Stimulated activated CD4-positive, alpha-beta T cell treated with anti-CD3 and anti-CD28 coated beads, Interleukin-1b, Interleukin-23, amount 100 ng/mL, for 1 hour (primary cell): ENCODE measurements around the gene PALD1.

ENCODE experiments used
- DNase-seq, 2 donors: peaks; one replicate each; pipeline ENCODE4 v3.0.0-alpha.2; 2020; ENCODE audit warnings: low read depth in 2 of 2

Gene PALD1

DNA sequence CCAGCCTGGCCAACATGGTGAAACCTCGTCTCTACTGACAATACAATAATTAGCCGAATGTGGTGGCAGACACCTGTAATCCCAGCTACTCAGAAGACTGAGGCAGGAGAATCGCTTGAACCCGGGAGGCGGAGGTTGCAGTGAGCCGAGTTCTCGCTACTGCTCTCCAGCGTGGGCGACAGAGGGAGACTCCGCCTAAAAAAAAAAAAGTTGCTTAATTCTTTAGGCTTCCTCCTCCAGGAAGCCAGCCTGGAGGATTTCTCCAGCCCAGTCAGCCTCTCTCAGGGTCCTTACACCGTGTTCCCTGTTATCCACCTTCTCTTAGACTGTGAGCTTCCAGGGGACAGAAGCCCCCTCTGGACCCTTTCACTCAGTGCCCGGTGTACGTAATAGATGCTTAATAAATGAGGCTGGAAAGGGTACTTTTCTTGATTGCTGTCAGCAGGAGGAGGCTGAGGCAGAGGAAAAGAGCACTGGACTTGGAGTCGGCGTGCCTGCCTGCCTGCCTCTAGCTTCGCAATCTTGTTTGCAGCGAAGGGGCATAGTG lies 20.7 kb upstream of the PALD1 start:
- no peak for DNase-seq

DNA sequence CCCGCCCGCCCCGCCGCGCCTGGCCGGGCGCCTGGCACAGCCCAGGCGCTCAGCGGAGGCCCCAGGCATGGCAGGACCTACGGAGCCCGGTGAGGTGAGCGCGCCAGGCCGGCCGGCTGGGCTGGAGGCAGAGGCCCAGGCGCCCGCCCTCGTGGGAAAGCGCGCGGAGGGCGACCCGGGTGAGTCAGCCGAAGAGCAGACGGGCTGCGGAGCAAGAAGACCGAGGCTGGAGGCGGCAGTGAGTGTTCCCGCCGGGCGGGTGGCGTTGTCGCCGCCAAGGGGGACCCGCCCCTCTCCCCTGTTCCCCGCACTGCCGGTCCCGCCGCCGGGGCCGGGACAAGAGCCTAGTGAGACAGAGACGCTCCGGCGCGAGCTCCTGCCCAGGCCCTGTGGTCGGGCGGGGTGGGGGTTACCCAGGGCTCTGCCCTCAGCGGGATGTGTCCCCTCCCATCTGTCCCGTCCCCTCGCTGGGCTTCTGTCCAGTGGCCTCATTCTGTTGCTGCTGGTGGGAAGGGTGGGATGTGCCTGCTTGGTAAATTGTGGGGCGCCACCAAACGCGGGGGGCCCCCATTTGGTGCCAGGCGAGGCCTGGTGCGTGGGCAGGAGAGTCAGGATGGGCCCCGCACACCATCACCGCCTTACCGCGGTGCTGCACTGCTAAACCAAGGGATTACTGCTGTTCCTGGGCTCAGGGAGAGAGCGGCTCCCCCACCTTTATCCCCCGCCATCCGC lies 20.1 kb upstream of the PALD1 start:
- DNase-seq, result no peak

DNA sequence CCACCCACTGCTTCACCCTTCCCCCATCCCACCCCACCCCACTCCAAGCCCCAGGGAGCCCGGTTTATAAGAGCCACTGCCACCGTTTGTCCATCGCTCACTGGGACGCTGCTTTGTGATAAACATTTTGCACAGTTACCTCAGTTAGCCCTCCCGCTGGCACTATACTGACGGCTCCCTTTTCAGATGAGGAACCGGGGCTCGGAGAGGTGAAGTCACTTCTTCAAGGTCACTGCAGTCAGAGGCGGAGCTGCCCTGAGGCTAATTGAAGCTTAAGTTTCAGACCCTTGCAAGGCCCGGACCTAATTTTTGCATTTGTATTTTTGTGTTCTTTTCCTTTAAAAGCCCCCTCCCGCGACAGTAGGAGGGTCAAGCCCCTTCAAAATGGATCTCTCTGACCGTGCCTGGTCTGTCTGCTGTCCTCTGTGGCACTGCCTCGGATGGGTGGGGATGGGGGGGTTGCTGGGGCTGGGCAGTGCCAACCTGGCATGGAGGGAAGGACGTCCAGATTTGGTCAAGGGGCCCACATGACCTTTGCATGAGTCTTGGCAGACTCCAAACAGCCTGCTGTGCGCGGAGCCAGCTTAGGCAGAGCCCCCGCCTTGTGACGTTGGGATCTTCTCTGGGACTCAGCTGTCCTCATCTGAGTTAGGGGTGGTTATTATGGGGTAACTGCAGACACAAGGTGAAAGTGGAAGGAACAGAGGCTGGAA lies 19.4 kb upstream of the PALD1 start:
- DNase-seq, result no peak

DNA sequence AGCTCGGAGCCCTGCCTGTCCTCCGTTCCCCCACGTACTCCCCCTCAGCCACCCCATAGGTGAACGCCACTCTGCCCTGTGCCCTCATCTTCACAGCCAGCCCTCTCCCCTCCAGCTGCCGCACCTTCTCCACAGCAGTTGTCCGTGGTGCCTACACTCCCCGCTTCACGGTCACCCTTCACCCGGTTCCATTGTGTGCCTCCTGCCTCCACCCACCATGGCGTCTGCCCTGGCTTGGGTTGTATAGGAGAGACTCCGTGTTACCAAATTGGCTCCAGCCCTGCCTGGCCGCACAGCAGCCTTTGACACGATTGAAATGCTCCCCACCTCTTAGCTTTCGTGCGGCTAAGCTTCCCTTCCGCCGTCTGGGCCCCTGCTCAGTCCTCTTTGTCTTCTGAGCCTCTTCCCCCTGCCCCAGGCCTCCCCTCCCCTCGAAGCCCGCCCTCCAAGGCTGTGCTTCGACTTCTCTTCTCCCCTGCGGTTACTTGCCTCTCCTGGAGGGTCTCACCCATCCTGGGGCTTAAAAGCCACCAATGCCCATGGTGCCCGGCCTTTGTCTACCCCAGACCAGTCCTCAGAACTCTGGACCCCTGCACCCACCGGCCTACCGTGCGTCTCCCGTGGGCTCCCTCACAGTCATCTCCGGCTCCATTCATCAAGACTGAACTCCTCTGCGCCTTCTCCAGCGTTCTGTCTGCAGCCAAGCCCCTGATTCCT lies 18.6 kb upstream of the PALD1 start:
- DNase-seq, result no peak

DNA sequence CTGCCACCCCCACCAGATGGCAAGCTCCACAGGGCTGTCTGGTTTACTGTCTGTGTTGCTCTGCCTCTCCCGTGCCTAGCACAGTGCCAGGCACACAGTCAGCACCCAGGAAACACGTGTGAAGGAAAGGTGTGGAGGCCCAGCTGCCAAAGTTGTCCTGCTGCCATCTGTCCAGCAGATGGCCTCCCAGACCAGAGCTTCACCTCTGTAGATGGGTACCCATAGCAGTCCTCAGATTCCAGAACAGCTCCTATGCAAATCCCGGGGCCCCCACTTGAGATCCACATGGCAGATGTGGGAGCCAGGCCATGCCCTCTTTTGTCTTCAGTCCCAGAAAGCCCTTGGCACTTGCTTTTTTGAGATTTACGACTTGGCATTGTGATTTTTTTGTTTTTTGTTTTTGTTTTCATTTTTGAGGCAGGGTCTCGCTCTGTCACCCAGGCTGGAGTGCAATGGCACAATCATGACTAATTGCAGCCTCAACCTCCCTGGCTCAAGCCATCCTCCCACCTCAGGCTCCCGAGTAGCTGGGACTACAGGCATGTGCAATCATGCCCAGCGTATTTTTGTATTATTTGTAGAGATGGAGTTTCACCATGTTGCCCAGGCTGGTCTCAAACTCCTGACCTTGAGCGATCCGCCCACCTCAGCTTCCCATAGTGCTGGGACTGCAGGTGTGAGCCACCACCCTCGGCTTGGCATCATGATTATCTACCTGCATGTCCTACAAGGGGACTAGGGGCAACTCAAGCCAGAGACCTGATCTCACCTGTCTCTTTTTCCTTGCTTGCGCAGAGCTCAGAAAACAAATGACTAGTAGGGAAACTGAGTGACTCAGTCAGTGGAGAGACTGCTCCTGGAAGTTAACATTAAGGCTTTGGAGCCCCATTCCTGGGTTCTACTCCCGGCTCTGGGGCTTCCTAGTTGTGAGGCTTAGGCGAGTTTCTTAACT lies 16.9 kb upstream of the PALD1 start:
- DNase-seq, result no peak

DNA sequence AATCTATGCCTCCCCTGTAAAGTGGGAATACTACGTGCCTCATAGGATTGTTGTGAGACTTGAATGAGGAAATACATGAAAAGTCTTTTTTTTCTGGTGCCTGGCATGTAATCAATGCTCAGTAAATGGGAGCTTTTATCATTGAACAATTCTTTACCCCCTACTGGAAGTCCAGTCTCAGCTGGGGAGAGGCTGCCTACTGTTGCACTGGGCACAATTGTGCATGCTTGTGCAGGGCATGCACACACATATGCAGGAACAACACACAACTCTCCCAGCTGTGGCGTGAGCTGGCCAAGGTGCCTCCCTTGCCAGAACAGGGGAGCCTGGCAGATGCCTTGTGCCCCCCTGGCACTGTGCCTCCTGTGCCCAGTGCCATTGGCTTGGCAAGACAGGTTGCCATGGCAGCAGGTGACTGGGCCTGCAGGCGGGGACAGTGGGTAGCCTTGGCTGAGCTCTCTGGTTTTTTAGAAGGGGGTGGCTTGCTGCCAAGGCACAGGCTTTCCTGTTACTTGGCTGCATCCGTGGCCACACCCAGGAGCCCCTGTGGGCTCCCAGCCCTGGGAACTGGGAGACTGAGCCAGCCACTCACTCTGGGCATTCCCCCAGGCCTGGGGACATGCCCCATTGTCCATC lies 16.1 kb upstream of the PALD1 start:
- DNase-seq, result no peak

DNA sequence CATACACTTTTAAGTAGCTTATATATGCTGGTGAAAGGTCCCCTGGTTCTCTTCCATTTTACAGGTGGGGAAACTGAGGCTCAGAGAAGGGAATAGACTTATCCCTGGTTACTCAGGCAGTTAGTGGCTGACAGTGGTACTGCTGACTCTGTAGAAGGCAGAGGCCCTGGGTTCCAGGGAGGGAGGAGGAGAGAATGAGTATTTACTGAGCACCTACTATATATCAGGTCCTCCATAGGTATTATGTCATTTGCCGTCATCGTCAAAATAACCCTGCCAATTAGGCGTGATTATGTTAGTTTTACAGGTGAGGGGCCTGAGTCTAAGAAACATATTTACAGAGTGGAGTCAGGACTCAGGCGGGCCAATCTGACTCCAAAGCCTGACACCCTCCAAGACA lies 13.3 kb upstream of the PALD1 start:
- DNase-seq, result no peak

DNA sequence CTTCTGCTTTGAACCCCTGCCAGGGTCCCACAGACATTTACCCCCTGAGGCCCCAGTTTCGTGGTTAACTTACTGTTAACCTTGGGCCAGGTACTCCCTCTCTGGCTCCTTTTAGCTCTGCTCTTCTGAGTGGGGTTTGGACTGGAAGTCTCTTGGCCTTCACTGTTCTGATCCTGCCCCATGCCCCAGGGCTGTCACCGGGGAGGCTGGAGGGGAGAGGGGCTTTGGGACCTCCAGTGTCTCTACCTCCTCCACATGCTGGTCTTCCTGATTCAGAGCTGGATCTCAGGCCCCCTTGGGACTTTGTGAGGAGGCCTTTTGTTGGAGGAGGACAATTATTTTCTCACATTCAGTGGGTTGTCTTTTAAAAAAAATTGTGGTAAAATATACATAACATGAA lies 12.7 kb upstream of the PALD1 start:
- no peak for DNase-seq

DNA sequence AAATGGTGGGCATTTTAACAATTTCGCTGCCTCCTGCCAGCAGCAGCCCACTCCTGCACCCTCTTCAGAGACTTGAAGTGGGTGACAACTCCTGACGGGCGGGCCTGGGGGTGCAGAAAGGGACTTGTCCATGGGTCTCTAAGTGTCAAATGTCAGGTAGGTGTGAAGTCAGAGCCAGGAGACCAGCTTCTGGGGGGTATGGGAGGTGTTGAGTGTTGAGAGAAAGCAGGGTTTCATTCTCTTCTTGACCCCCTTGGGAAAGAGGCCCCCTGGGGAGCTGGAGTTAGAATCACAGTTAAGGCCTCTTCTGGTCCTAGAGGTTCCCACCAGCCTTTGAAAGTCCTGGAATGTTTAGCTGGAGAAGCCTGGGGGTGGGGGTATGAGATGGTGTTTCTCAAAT lies 11.6 kb upstream of the PALD1 start:
- DNase-seq, result no peak

DNA sequence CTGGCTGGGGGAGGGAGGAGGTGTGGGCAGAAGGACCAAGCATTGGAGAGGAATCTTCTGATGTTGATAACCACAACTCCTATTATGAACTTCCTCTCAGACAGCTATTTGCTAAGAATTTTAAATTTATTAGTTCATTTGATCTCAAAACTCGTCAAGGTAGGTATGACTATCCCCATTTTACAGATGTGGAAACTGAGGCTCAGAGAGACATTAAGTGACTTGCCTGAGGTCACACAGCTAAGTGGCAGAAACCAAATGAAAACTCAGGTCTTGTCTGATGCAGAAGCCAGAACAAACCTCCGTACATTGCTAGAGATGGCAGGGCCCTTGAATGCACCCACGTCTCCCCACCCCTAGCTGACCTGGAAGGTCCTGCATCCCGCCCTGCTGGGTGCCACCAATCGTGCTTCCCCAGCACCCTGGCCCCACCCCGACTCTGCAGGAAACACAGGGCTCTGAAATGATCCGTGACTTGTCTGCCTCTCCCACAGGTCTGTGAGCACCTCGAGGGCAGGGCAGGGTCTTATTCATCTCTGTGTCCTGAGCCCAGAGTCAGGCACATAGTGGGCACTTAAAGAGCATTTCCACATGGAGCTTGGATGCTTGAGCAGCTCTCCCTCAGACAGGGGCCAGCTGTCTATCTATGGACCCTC lies 5.6 kb upstream of the PALD1 start:
- DNase-seq, result no peak

DNA sequence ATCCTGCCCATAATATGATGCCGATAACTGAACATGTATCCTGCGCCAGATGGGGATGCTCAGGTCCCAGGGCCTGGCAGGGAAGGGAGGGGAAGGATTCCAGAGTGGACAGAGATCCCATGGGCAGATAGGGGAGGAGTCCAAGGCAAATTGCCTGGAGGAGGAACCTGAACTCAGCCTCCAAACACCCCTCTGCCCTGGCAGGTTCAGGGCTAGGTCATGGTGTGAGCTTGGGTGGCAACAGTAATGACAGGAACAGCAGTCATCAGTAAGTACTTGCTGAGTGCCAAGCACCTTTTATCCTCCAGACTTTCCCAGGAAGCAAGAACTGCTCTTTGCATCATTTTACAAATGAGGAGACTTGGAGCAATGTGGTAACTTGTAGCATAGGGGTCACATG lies 3.8 kb upstream of the PALD1 start:
- DNase-seq, result no peak

DNA sequence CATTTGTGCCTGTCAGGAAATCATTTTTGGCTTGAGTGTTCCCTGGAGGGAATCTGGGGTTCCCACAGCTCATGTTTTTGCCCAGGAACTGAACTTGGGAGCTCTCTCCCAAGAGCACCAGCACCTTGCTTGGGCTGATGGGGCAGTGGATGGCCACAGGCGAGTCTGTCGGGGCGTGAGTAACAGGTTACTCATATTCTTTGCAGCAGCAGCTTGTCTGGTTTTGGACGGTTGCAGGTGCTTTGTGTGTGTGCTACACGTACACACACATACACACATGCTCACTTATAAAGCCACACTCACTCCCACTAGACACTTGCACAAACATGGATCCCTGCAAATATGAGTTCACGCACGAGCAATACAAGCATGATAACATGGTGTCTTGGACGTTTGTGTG lies 2.9 kb upstream of the PALD1 start:
- DNase-seq, result no peak

DNA sequence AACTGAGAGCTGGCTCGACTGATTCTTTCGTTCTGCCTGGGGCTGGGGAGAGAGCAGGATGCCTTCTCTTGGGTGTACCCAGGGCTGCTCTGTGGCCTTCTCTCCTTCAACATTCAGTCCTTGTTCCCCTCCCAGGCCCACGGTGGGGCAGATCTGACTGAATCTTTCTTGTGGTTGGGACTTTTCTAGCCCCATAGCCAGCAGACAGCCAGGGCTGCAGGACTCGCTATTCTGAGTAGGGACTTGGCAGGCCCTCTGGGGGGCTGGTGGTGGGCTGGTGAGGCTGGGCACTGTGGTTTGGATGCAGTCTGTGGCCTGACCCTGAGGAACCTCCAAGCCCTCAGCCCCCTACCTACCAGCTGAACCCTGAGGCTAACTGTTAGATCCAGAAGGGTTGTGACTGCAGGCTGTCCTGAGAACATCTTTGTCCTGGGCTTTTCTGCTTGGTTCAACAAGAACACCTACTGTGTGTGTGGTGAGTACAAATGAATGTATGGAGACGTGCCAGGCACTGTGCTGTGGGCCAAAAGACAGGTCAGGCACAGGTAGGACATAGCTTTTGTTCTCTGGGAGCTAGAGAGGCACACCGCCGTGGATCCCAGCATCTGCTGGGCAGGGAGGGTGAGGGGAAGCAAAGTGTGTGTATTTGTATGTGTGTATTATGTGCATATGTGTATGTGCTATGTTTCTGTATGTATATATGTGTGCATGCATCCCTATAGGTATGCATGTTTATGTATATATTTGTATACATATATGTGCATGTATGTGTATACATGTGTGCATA lies 2.1 kb upstream of the PALD1 start:
- DNase-seq, result no peak

DNA sequence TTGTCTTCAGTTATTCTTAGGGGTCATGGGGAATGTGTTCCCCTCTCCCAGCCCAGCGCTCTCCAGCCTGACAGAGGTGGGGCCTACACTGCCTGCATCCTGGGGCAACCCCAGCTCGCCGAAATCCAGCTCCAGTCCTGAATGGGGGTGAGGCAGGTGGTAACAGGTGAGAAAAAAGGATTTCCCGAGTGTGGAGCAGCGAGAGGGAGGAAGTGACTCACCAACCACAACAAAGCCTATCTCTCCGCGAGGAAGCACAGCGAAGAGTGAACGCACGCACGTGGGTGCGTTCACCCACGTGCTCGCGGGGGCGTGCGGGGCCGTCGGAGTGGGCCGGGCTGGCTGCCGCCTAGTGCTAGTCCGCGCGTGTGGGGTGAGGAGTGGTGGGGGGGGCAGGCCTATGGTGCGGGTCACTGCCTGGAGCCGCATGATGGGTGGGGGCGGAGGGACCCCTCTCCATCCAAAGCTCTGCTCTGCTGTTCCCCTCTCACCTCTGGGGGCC lies 855 bp upstream of the PALD1 start:
- peak; percentile 43 to 52 for DNase-seq

DNA sequence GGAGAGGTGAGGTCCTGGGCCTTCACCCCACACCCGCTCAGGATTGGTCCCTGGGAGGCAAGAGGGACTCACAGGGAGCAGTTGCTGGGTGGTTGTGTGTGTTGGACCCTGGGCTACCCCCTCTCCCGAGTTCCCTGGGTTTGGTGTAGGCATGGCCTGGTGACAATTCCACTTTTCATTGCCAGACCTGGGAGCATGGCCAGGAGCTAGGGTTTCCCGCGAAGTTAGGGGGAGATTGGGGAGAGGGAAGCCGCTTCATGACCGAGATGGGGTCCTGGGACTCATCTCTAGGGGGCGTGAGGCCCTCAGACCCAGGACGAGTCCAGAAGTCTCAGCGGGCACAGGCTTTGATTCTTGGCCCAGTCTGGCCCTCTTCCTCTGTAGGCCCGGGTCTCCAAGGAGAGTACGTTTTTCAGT lies 606 bp downstream of the PALD1 start:
- no peak for DNase-seq

DNA sequence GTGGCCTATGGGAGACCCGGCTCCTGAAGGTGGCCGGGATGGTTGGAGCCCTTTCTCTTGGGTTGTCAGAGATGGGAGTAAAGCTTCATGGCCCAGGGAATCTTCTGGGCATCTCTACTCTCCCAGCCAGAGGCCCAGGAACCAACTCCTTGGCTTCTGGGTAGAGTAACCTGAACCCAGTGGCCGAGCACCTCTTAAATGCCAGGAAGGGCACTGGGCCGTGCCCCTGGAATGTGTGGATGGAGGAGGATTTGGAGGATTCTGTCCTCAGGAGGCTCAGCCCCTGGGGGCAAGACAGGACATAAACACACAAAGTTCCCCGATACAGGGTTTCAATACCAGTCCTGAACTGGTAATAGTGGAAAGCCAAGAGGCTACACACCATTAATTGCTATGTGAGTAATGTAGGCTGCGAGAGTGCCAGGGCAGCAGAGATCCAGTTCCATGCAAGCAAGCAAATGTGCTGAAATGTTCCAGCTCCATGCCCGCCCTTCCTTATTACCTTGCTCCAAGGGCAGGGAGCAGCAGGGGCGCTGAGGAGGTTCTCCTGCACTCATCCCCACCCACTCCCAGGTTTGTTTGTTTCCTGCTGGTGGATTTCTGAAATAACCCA lies 1.2 kb downstream of the PALD1 start:
- DNase-seq, result no peak

DNA sequence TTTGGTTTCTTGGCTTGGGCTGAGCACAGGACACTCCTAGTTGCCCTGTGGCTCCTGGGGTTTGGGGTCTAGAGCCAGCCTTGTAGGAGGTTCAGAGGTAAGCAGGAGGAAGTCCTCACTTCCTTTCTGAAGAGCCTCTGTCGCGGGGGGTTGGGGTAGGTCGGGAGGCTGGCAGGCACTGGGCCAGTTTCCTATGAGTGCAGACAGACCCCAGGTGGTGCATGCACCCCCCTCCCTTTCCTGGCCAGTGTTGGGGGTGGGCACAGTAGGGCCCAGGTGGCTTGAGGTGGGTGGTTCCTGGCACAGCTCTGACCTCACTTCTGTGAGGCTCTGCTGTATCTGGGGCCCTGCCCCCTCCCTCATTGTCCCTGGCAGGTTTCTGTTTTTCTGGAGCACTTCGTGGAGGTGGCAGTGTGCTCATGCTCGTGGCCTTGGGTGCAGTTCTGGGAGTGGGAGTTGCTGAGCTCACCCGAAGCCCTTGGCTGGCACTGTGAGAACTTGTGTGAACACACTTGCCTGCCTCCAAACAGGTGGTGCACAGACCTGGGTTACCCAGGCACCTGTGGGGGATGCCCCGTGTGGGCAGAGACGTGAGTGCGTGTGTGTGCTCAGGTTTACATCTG lies 1.8 kb downstream of the PALD1 start:
- DNase-seq, result no peak

DNA sequence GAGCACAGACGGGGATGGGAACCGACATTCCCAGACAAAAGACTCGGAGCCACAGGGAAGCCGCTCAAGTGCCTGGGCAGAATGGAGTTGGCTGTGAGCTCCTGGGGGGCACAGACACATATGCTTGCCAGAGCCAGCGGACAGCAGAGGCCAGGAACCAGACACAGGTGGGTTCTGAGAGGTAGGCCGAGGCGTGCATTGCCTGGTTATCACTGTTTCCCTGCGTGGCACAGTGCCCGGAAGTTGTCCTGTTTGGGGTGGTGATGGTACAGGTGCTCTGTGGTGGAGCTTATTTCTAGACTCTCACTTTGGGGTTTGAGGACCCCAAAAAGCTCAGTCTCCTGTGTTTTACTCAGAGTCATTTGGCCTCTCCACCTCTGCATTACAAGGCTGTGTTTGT lies 2.5 kb downstream of the PALD1 start:
- no peak for DNase-seq
